Sigmoid colon (tissue), 4 donors: ENCODE measurements around the gene C19orf73.

Source experiments
- CTCF ChIP-seq, 4 experiments: fragments of 450-650 bp in 3 of 4; fragments of 200-600 bp in 1 of 4; IDR thresholded peaks; one replicate each; pipeline ENCODE4 v1.5.1; 2016 to 2019; ENCODE audit warnings: antibody characterized with exemption in 4 of 4, mild to moderate bottlenecking in 3 of 4, moderate library complexity in 2 of 4
- POLR2A ChIP-seq, 2 donors: fragments of 450-650 bp; IDR thresholded peaks; one replicate each; pipeline ENCODE4 v1.6.1; 2016; ENCODE audit warnings: antibody characterized with exemption in 2 of 2, mild to moderate bottlenecking in 2 of 2, moderate library complexity in 2 of 2
- POLR2AphosphoS5 ChIP-seq, 4 donors: sonication (generic); formaldehyde crosslinking; IDR thresholded peaks; one replicate each; pipeline ENCODE4 v1.6.1; 2017; ENCODE audit warnings: antibody characterized with exemption in 4 of 4

- TF ChIP-seq CTCF (IDR thresholded peaks at IDR 0.05) (no peak), POLR2AphosphoS5 (IDR thresholded peaks at IDR 0.05) (no peak), POLR2A (IDR thresholded peaks at IDR 0.05) (no peak)
Observed at GRCh38 chr19:49133621-49134454, 14.9 kb upstream of the C19orf73 start.
